CD4-positive, alpha-beta T cell treated with Interleukin-1 beta for 1 hour (primary cell): ENCODE results near the gene PLS3.
"Not testable (repeated sequence)": the region's sequence is repeated elsewhere in the genome, so short reads cannot be mapped to it uniquely, and the experiment has no call there.

Experiments
- DNase-seq, 2 donors: peaks; one replicate each; pipeline ENCODE4 v3.0.0-alpha.2; 2020 to 2022

Gene PLS3, protein sequence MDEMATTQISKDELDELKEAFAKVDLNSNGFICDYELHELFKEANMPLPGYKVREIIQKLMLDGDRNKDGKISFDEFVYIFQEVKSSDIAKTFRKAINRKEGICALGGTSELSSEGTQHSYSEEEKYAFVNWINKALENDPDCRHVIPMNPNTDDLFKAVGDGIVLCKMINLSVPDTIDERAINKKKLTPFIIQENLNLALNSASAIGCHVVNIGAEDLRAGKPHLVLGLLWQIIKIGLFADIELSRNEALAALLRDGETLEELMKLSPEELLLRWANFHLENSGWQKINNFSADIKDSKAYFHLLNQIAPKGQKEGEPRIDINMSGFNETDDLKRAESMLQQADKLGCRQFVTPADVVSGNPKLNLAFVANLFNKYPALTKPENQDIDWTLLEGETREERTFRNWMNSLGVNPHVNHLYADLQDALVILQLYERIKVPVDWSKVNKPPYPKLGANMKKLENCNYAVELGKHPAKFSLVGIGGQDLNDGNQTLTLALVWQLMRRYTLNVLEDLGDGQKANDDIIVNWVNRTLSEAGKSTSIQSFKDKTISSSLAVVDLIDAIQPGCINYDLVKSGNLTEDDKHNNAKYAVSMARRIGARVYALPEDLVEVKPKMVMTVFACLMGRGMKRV

GRCh38 chrX:115560978-115561604 lies at the start of gene PLS3:
Gene PLS3, plus strand, starts transcription at chrX:115561174. Its CDS starts 49,077 bp downstream, at chrX:115610251.
- no peak for DNase-seq

DNA sequence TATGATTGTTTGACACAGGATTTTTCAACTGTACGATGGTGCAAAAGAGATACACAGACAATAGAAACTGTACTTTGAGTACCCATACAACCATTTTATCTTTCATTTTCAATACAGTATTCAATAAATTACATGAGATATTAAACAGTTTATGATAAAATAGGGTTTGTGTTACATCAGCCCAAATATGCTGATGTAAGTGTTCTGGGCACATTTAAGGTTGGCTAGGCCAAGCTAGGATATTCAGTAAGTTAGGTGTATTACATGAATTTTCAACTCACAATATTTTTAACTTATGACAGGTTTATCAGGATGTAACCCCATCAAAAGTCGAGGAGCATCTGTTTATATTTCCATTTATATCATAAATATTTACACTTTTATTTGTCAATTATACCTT lies 42.9 kb upstream of the PLS3 start:
- no peak for DNase-seq

GRCh38 chrX:115521741-115522140 lies 39.2 kb upstream of the PLS3 start:
- no peak for DNase-seq

DNA sequence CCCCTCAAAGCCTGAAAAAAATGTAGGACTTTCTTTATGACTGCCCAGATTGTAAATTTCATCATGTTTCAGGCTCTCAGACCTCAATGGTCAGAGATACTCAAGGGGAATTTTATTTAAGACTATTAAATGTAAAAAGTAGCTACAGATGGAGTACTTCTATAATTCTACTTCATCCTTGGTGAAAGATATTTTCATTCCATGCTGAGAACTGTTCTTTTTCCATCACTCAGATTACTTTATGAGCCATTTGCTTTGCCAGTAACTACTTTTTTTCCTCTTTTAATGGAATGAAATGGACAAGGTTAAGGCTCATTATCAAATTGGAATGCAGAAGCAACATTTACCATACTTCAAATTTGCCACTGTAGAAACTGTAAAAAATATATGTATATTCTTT lies 38.0 kb upstream of the PLS3 start:
- no peak for DNase-seq

GRCh38 chrX:115525486-115525885 lies 35.5 kb upstream of the PLS3 start:
- DNase-seq, result no peak

- DNase-seq, result no peak
Measured at GRCh38 chrX:115531818-115532403, 29.1 kb upstream of the PLS3 start.

- DNase-seq, result no peak
Measured at GRCh38 chrX:115533485-115533884, 27.5 kb upstream of the PLS3 start.

DNA sequence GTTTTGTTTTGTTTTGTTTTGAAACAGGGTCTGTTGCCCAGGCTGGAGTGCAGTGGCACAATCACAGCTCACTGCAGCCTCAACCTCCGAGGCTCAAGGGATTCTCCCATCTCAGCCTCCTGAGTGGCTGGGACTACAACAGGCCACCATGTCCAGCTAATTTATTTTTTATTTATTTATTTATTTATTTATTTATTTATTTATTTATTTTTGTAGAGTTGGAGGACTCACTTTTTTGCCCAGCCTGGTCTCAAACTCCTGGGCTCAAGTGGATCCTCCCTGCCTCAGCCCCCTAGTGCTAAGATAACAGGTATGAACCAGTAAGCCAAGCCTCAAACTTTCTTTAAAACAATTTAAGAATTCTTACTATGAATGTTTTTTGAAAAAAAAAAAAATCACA lies 26.6 kb upstream of the PLS3 start:
- no peak for DNase-seq

DNA sequence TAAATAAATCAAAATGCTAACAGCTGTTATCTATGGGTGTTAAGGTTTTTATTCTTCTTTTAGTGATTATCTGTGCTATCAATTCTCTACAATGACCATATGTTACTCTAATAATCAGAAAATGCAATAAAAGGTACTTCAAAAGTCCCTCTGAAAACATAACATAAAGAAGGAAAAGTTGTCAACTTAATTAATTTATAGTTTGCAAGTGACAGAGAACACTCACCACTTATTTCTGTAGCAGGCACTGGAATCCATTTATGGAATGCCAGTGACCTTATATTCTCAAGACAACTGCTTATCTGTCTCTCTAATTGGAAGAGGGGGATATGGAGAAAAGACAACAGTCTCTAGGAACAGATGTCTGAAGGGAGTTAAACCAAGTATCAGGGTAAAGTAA lies 25.6 kb upstream of the PLS3 start:
- no peak for DNase-seq

GRCh38 chrX:115535844-115536243 lies 25.1 kb upstream of the PLS3 start:
- no peak for DNase-seq

GRCh38 chrX:115539841-115540240 lies 21.1 kb upstream of the PLS3 start:
- no peak for DNase-seq

GRCh38 chrX:115541045-115541444 lies 19.9 kb upstream of the PLS3 start:
- DNase-seq, result not testable (repeated sequence)

GRCh38 chrX:115547448-115547847 lies 13.5 kb upstream of the PLS3 start:
- DNase-seq, result no peak

GRCh38 chrX:115549008-115549407 lies 12.0 kb upstream of the PLS3 start:
- no peak for DNase-seq

DNA sequence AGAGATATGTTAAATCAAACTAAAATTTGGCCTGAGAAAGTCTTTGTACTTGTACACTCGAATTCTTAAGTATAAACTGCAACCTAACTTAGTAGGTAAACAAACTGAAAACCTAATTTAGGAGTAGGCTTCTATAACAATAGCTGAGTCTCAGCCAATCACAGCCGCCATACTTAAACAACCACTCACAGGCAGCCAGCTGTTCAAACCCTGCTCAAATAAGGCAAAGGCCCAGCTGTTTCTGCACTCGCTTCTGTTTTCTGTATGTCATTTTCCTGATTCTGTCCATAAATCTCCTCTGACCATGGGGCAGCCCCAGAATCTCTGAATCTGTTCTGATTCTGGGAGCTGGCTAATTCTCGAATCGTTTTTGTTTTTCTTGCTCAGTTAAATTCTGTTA lies 7.8 kb upstream of the PLS3 start:
- DNase-seq, result no peak

- DNase-seq, result no peak
Measured at GRCh38 chrX:115559672-115560071, 1.3 kb upstream of the PLS3 start.

GRCh38 chrX:115560211-115560977 lies 580 bp upstream of the PLS3 start:
- no peak for DNase-seq

GRCh38 chrX:115561605-115562479 lies 868 bp downstream of the PLS3 start:
- no peak for DNase-seq

DNA sequence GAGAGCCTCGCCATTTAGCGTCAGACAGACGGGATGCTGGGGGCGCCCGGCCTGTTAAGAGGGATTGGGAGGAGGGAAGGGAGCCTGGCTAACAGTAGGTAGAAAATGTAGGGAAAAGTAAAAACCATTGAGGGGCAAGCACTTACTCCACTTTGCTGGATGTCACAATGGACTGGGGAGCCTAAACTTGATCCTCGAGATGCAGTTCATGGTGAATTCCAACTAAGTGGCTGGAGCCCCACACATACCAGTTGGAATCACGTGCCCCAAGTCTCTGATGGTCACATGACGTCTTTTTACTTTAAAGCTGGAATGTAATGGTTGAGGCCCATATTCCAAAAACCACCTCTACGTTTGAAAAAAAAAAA lies 1.5 kb downstream of the PLS3 start:
- no peak for DNase-seq

- DNase-seq, result no peak
Measured at GRCh38 chrX:115563633-115564162, 2.7 kb downstream of the PLS3 start.

GRCh38 chrX:115564243-115564642 lies 3.3 kb downstream of the PLS3 start:
- DNase-seq, result no peak

DNA sequence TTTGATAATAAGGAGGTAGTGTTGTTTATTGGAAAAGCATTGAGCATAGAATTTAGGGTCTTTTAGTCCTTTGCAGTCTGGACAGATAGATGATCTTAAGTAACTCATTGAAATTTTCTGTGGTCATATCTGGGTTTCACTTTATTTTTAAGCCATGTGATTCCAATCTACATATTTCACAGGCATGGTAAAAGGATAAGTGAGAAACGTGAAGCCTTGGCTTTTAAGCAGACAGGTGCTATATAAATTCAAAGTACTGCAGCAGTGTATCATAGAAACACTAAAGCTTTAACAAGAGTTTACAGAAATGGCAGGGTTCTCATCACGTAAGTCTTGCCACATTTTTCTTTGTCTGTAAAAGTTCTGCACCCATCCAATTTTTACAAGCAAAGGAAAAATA lies 4.9 kb downstream of the PLS3 start:
- no peak for DNase-seq
